Astrocyte (in vitro differentiated cells and primary cell): ENCODE measurements around the gene COMMD10.

ENCODE experiments used
- CTCF ChIP-seq: IDR thresholded peaks from 2 replicates; pipeline ENCODE4 v1.5.1; 2011; ENCODE audit warnings: low read depth, mild to moderate bottlenecking, inconsistent platforms, low read length, moderate library complexity; ENCODE audit not compliant: insufficient read depth
- EZH2 ChIP-seq: IDR thresholded peaks from 2 replicates; pipeline ENCODE4 v1.6.1; 2012; ENCODE audit warnings: mild to moderate bottlenecking, low read length, inconsistent platforms; ENCODE audit not compliant: insufficient read depth

GRCh38 chr5:116256717-116257116 is 171.9 kb downstream of the COMMD10 start:
- TF ChIP-seq CTCF (no peak), EZH2 (no peak)
